Smooth muscle cell (in vitro differentiated cells): ENCODE measurements around the gene ARSB. TPM values are rescaled to one million over a fixed set of nuclear protein-coding genes. Genes with fewer than 3 reads are reported as not detected.

Source experiments
- DNase-seq: peaks from one replicate; lab custom pipeline; 2025; ENCODE audit not compliant: unreplicated experiment; lab: John Stamatoyannopoulos, UW
- H2AFZ ChIP-seq: fragments of 200-600 bp; sonication (generic); 2 replicates; pipeline ENCODE4 v1.6.0; 2016; ENCODE audit warnings: antibody characterized with exemption, low read depth, mild to moderate bottlenecking
- H3F3A ChIP-seq: fragments of 200-600 bp; sonication (generic); 2 replicates; pipeline ENCODE4 v1.6.0; 2017; ENCODE audit warnings: antibody characterized with exemption, low read depth
- H3K27ac ChIP-seq: fragments of 200-600 bp; sonication (generic); 2 replicates; pipeline ENCODE4 v1.5.1; 2016; ENCODE audit warnings: low read depth, mild to moderate bottlenecking
- H3K27me3 ChIP-seq: fragments of 200-600 bp; sonication (generic); 2 replicates; pipeline ENCODE4 v1.6.1; 2016; ENCODE audit warnings: low read depth, mild to moderate bottlenecking
- H3K36me3 ChIP-seq: fragments of 200-600 bp; sonication (generic); 2 replicates; pipeline ENCODE4 v1.5.1; 2016; ENCODE audit warnings: low read depth
- H3K4me1 ChIP-seq: fragments of 200-600 bp; sonication (generic); 2 replicates; pipeline ENCODE4 v1.5.1; 2016; ENCODE audit warnings: low read depth
- H3K4me2 ChIP-seq: fragments of 200-600 bp; sonication (generic); 2 replicates; pipeline ENCODE4 v1.6.0; 2016; ENCODE audit warnings: mild to moderate bottlenecking
- H3K4me3 ChIP-seq: fragments of 200-600 bp; sonication (generic); 2 replicates; pipeline ENCODE4 v1.5.1; 2016; ENCODE audit warnings: mild to moderate bottlenecking
- H3K79me2 ChIP-seq: fragments of 200-600 bp; sonication (generic); 2 replicates; pipeline ENCODE4 v1.6.0; 2016; ENCODE audit warnings: low read depth, mild to moderate bottlenecking
- H3K9ac ChIP-seq: fragments of 200-600 bp; sonication (generic); 2 replicates; pipeline ENCODE4 v1.6.0; 2016; ENCODE audit warnings: low read depth
- H3K9me3 ChIP-seq: fragments of 200-600 bp; sonication (generic); replicated peaks from 2 replicates; pipeline ENCODE4 v1.5.1; 2016; ENCODE audit warnings: low read depth
- H4K20me1 ChIP-seq: fragments of 200-600 bp; sonication (generic); 2 replicates; pipeline ENCODE4 v1.6.0; 2016; ENCODE audit warnings: low read depth
- WGBS: methylation state at CpG from one replicate; pipeline ENCODE4 v1.1.7; 2016; ENCODE audit warnings: low lambda C conversion rate; 5-methylcytosine and 5-hydroxymethylcytosine counted together
- polyA plus RNA-seq: library from polyadenylated mRNA; unstranded; fragments of >200 nt; fragmentation: Nextera tagmentation; extraction: Ambion mirVana; gene quantifications from 2 replicates; pipeline ENCODE4 v1.2.1, GENCODE V29; 2016
- total RNA-seq: library from RNA; depleted of rRNA; stranded (reverse); fragments of >200 nt; gene quantifications from 2 replicates; pipeline ENCODE4 v1.2.3, GENCODE V29; 2014
- TF ChIP-seq, protein P1 (sequence below): fragments of 200-600 bp; sonication (generic); IDR thresholded peaks from 2 replicates; pipeline ENCODE4 v1.5.1; 2017; ENCODE audit warnings: borderline replicate concordance, mild to moderate bottlenecking, antibody characterized with exemption; ENCODE audit not compliant: insufficient read depth, poor library complexity, severe bottlenecking

ARSB gene
- total and polyA plus RNA-seq, 2 experiments from 2014 or later, result 17.5 to 23.2 TPM

- Histone ChIP-seq H4K20me1 (no peaks in the 10 kb centered on the region), H3F3A (no peaks in the 10 kb centered on the region), H3K9ac (no peak overlapping the region), H3K4me3 (no peak overlapping the region), H3K27ac (no peak overlapping the region), H3K79me2 (no peaks in the 10 kb centered on the region), H3K9me3 (no peaks in the 10 kb centered on the region), H2AFZ (no peak overlapping the region), H3K36me3 (no peaks in the 10 kb centered on the region), H3K4me2 (no peak overlapping the region), H3K4me1 (no peaks in the 10 kb centered on the region), H3K27me3 (peaks cover 33% of the 10 kb centered on the region)
- 100% methylated on average over 3 of the region's 3 CpGs for WGBS
- no peak for DNase-seq
- TF ChIP-seq, protein P1, sequence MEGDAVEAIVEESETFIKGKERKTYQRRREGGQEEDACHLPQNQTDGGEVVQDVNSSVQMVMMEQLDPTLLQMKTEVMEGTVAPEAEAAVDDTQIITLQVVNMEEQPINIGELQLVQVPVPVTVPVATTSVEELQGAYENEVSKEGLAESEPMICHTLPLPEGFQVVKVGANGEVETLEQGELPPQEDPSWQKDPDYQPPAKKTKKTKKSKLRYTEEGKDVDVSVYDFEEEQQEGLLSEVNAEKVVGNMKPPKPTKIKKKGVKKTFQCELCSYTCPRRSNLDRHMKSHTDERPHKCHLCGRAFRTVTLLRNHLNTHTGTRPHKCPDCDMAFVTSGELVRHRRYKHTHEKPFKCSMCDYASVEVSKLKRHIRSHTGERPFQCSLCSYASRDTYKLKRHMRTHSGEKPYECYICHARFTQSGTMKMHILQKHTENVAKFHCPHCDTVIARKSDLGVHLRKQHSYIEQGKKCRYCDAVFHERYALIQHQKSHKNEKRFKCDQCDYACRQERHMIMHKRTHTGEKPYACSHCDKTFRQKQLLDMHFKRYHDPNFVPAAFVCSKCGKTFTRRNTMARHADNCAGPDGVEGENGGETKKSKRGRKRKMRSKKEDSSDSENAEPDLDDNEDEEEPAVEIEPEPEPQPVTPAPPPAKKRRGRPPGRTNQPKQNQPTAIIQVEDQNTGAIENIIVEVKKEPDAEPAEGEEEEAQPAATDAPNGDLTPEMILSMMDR, result no peak
Observed at GRCh38 chr5:79007872-79008271, 22.8 kb upstream of the ARSB start.

GRCh38 chr5:79005936-79006631 lies 21.0 kb upstream of the ARSB start:
- Histone ChIP-seq H2AFZ (no peak overlapping the region), H4K20me1 (no peaks in the 10 kb centered on the region), H3K4me1 (no peaks in the 10 kb centered on the region), H3F3A (no peaks in the 10 kb centered on the region), H3K9ac (no peak overlapping the region), H3K4me2 (no peak overlapping the region), H3K9me3 (no peaks in the 10 kb centered on the region), H3K27ac (no peak overlapping the region), H3K4me3 (no peak overlapping the region), H3K79me2 (no peaks in the 10 kb centered on the region), H3K27me3 (peaks cover 28% of the 10 kb centered on the region), H3K36me3 (no peaks in the 10 kb centered on the region)
- WGBS, result 92% methylated on average over 6 of the region's 6 CpGs
- TF ChIP-seq, protein P1, result no peak
- DNase-seq, result no peak

DNA sequence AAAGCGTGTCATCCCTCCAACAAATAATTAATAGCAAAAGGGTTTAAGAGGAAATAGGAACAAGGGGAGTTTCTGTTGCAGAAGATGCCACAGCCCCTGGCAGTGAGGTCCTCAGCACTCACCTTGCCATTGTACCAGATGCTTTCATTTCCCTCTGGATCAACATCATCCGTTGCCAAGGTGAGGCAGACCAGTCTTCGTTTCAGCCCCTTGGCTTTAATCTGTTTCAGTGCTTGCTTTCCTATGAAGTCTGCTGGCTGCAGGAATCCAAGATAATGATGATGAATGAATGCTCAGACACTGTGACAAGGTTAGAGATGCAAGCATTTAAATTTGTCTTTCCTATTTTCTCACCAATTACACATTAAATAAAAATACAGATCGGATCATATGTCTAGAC lies 20.0 kb upstream of the ARSB start:
- no peaks in the 10 kb centered on the region for H3K79me2 ChIP-seq
- no peak overlapping the region for H3K27ac ChIP-seq
- H3K4me1 ChIP-seq, result no peaks in the 10 kb centered on the region
- no peak for DNase-seq
- no peak overlapping the region for H3K4me2 ChIP-seq
- 72% methylated on average over 4 of the region's 4 CpGs for WGBS
- no peak overlapping the region for H3K9ac ChIP-seq
- H3K4me3 ChIP-seq, result no peak overlapping the region
- H3F3A ChIP-seq, result no peaks in the 10 kb centered on the region
- no peaks in the 10 kb centered on the region for H3K36me3 ChIP-seq
- H3K27me3 ChIP-seq, result peaks cover 20% of the 10 kb centered on the region
- no peak overlapping the region for H2AFZ ChIP-seq
- no peaks in the 10 kb centered on the region for H4K20me1 ChIP-seq
- TF ChIP-seq, protein P1, result no peak
- H3K9me3 ChIP-seq, result no peaks in the 10 kb centered on the region

DNA sequence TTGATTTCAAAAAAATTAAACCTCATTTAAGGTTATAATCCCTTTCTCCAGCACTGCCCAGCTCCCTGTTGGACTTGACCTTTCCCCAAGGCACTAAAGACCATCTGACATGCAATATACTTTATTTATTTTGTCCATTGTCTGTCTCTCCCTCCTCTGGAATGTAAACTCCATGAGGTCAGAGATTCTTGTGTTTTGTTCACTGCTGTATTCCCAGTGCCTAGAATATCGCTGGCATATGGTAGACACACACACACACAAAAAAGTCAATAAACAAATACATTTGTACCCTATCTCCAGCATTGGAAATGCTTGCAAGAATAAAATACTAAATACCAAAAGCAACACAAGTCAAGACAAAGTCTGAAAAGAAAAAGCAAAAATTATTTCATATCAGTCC lies 17.3 kb upstream of the ARSB start:
- TF ChIP-seq, protein P1, result no peak
- H3K4me2 ChIP-seq, result no peak overlapping the region
- H3K27me3 ChIP-seq, result peaks cover 20% of the 10 kb centered on the region
- no peaks in the 10 kb centered on the region for H3K9me3 ChIP-seq
- H3K4me3 ChIP-seq, result no peak overlapping the region
- no peaks in the 10 kb centered on the region for H3K4me1 ChIP-seq
- no peak overlapping the region for H3K27ac ChIP-seq
- H3K36me3 ChIP-seq, result no peaks in the 10 kb centered on the region
- H3K9ac ChIP-seq, result no peak overlapping the region
- whole genome bisulfite sequencing, result 91% methylated on average over 1 of the region's 1 CpG
- H2AFZ ChIP-seq, result no peak overlapping the region
- H3F3A ChIP-seq, result no peaks in the 10 kb centered on the region
- no peak for DNase-seq
- H3K79me2 ChIP-seq, result no peaks in the 10 kb centered on the region
- no peaks in the 10 kb centered on the region for H4K20me1 ChIP-seq
